Thoracic aorta (tissue), 2 donors: ENCODE data around the gene CTSH. TPM values are rescaled to one million over a fixed set of nuclear protein-coding genes. Genes with fewer than 3 reads are reported as not detected.

Experiments used
- ATAC-seq: fragments of 150-250 bp; one replicate; pipeline ENCODE4 v1.8.0; 2017; ENCODE audit warnings: low read depth; ENCODE audit not compliant: insufficient number of reproducible peaks, low FRiP score
- DNase-seq: peaks from one replicate; pipeline ENCODE4 v3.0.0-alpha.2; 2020; ENCODE audit warnings: low spot score
- H3K27ac ChIP-seq, 2 donors: fragments of 200-600 bp; sonication (generic); 1 replicate in 1 of 2; 2 replicates in 1 of 2; pipeline ENCODE4 v1.5.1; 2016; ENCODE audit warnings: mild to moderate bottlenecking in 2 of 2, moderate library complexity in 2 of 2
- H3K27me3 ChIP-seq: fragments of 200-600 bp; sonication (generic); replicated peaks from 2 replicates; pipeline ENCODE4 v1.6.0; 2016; ENCODE audit warnings: mild to moderate bottlenecking; ENCODE audit not compliant: insufficient read depth
- H3K36me3 ChIP-seq: fragments of 200-600 bp; sonication (generic); one replicate; pipeline ENCODE4 v1.5.1; 2016
- H3K4me1 ChIP-seq, 2 donors: fragments of 200-600 bp; sonication (generic); 1 replicate in 1 of 2; 2 replicates in 1 of 2; pipeline versions ENCODE4 v1.5.1 to v1.6.0; 2016; ENCODE audit warnings: low read depth in 2 of 2, mild to moderate bottlenecking in 1 of 2; ENCODE audit not compliant: control insufficient read depth in 1 of 2
- H3K4me3 ChIP-seq: fragments of 200-600 bp; sonication (generic); 2 replicates; pipeline ENCODE4 v1.5.1; 2016; ENCODE audit warnings: mild to moderate bottlenecking
- H3K9me3 ChIP-seq: fragments of 200-600 bp; sonication (generic); 2 replicates; pipeline ENCODE4 v1.5.1; 2016
- total RNA-seq, 2 donors: library from RNA; depleted of rRNA; stranded (reverse); fragments of >200 nt; gene quantifications; one replicate each; pipeline versions ENCODE4 v1.1.0 to v1.2.3, GENCODE V29; 2016
- TF ChIP-seq, protein P1 (sequence below): fragments of 200-600 bp; sonication (generic); IDR thresholded peaks from one replicate; pipeline ENCODE4 v1.5.1; 2019; ENCODE audit warnings: antibody characterized with exemption

CTSH gene
- total RNA-seq, 2 donors from 2014 or later: 136 to 149 TPM

DNA sequence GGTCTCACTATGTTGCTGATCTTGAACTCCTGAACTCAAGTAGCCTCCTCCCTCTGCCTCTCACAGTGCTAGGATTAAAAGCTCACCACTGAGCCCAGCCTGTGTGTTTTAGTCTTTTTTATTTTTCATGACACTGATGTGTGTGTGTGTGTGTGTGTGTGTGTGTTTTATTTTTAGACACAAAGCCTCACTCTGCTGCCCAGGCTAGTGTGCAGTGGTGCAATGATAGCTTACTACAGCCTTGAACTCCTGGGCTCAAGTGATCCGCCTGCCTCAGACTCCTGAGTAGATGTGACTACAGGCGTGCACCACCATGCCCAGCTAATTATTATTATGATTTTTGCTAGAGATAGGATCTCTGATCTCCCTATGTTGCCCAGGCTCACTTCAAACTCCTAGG, 23.3 kb upstream of the CTSH start:
- no peak for ATAC-seq

DNA sequence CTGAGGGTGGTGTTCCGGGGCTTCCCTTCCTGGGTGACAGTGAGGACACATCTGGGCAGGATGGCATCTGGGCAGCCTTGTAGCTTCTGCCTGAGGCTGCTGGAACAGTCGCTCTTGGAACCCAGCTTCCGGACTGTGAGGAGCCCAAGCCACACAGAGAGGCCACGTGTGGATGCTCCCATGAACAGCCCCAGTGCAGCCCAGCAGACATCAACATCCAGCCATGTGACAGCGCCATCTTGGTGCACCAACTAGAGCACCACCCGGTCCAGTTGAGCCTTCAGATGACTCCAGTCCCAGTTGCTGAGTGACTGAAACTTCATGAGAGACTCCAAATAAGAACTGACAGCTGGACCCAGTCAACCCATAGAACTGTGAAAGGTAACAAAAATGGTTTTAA, 15.5 kb upstream of the CTSH start:
- Histone ChIP-seq H3K9me3 (no peaks in the 10 kb centered on the region), H3K27ac (no peak overlapping the region), H3K27me3 (no peaks in the 10 kb centered on the region), H3K36me3 (no peaks in the 10 kb centered on the region), H3K4me3 (no peak overlapping the region), H3K4me1 (no peaks in the 10 kb centered on the region)
- TF ChIP-seq, protein P1, sequence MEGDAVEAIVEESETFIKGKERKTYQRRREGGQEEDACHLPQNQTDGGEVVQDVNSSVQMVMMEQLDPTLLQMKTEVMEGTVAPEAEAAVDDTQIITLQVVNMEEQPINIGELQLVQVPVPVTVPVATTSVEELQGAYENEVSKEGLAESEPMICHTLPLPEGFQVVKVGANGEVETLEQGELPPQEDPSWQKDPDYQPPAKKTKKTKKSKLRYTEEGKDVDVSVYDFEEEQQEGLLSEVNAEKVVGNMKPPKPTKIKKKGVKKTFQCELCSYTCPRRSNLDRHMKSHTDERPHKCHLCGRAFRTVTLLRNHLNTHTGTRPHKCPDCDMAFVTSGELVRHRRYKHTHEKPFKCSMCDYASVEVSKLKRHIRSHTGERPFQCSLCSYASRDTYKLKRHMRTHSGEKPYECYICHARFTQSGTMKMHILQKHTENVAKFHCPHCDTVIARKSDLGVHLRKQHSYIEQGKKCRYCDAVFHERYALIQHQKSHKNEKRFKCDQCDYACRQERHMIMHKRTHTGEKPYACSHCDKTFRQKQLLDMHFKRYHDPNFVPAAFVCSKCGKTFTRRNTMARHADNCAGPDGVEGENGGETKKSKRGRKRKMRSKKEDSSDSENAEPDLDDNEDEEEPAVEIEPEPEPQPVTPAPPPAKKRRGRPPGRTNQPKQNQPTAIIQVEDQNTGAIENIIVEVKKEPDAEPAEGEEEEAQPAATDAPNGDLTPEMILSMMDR: no peak
- DNase-seq: no peak
- ATAC-seq: no peak

More for the DNA sequence above, 23.3 kb upstream of the CTSH start:
- no peak for DNase-seq
- H3K36me3 ChIP-seq: no peaks in the 10 kb centered on the region
- no peak overlapping the region for H3K27ac ChIP-seq
- H3K4me1 ChIP-seq: peaks cover 19 to 25% of the 10 kb centered on the region in 2 donors
- H3K9me3 ChIP-seq: no peaks in the 10 kb centered on the region
- TF ChIP-seq, protein P1: no peak
- no peak overlapping the region for H3K4me3 ChIP-seq
- H3K27me3 ChIP-seq: no peaks in the 10 kb centered on the region

DNA sequence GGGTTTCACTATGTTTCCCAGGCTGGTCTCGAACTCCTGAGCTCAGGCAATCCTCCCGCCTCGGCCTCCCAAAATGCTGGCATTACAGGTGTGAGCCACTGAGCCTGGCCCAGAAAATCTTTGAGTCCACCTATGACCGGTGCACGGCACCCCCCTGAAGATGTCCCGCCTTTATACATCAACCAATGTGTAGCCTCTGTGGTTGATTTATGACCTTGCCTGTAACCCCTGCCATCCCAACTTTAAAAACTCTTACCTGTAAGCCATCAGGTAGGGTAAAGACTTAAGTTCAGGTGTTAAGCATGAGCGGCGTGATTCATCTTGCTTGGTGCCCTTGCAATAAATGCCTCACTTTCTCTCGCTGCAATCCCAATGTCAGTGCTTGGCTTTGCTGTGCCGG, 14.5 kb upstream of the CTSH start:
- H3K4me1 ChIP-seq: no peaks in the 10 kb centered on the region
- TF ChIP-seq, protein P1: no peak
- H3K36me3 ChIP-seq: no peaks in the 10 kb centered on the region
- no peak overlapping the region for H3K4me3 ChIP-seq
- DNase-seq (no peak), ATAC-seq (no peak)
- no peak overlapping the region for H3K27ac ChIP-seq
- H3K9me3 ChIP-seq: no peaks in the 10 kb centered on the region
- H3K27me3 ChIP-seq: no peaks in the 10 kb centered on the region

DNA sequence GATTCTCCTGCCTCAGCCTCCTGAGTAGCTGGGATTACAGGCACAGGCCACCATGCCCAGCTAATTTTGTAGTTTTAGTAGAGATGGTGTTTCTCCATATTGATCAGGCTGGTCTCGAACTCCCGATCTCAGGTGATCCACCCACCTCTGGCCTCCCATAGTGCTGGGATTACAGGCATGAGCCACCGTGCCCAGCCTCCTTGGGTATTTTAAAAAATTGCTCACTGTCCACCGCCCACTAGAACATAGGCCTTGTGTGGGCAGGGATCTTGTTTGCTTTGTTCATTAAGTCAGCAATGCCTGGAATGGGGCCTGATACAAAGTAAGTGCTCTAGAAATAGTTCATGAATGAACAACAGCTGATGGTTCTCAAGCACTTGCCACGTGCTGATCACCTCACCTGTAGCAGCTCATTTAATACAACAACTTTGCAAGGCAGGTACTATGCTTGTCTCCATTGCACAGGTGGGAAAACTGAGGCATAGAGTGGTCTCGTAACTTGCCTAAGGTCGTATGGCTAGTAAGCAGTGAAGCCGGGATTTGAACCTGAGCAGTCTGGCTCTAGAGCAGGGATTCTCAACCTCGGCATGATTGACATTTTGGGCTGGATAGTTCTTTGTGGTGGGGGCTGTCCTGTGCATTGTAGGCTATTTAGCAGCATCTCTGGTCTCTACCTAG, 12.7 kb upstream of the CTSH start:
- Histone ChIP-seq H3K27me3 (no peaks in the 10 kb centered on the region), H3K9me3 (no peaks in the 10 kb centered on the region), H3K4me3 (no peak overlapping the region), H3K36me3 (no peaks in the 10 kb centered on the region), H3K4me1 (no peaks in the 10 kb centered on the region), H3K27ac (no peak overlapping the region)
- TF ChIP-seq, protein P1: no peak
- ATAC-seq (no peak), DNase-seq (no peak)

DNA sequence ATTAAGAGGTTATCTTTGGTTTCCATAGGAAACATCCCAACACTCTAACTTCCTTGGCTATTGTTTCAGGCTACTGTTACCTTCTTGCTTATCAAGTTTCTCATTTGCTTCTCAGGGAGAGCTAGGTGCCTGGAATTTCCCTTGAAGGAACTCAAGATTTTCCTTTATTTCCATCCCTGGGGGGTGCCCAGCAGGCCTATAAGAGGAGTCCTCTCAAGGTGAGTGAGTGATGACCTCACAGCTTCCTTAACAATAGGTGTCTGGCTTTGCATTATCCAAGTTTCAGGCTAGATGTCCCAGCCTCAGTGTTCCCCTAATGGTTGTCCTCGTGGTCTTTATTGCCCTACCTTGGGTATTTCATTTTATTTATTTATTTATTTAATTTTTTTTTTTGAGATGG, 12.1 kb upstream of the CTSH start:
- H3K9me3 ChIP-seq: no peaks in the 10 kb centered on the region
- no peaks in the 10 kb centered on the region for H3K36me3 ChIP-seq
- peaks cover under 1 to 1% of the 10 kb centered on the region in 2 donors for H3K4me1 ChIP-seq
- no peak overlapping the region for H3K4me3 ChIP-seq
- no peak overlapping the region for H3K27ac ChIP-seq
- TF ChIP-seq, protein P1: no peak
- DNase-seq (no peak), ATAC-seq (no peak)
- no peaks in the 10 kb centered on the region for H3K27me3 ChIP-seq
